Measurements from ENCODE around the gene USP7.
A peak's percentile ranks its signal among the peaks of the same experiment; 100 is the strongest.

USP7 gene

GRCh38 chr16:8964462-8964861 is 756 bp upstream of the USP7 start:
- TF ChIP-seq CTCF (IDR thresholded peaks at IDR 0.05; ENCODE audit: control insufficient read depth, extremely low read depth, insufficient read depth), result no peak
- DNase-seq (ENCODE audit: low read depth), result no peak
- H3K4me3 ChIP-seq (ENCODE audit: low read depth, low read length), result peak overlapping the region; percentile 60

- peak overlapping the region; percentile 71 for H3K4me3 ChIP-seq (ENCODE audit: low read depth, low read length)
- no peak for TF ChIP-seq CTCF (IDR thresholded peaks at IDR 0.05; ENCODE audit: control insufficient read depth, extremely low read depth, insufficient read depth)
- DNase-seq (ENCODE audit: low read depth), result no peak
Measured at GRCh38 chr16:8963010-8963820, 491 bp downstream of the USP7 start.

GRCh38 chr16:8962393-8963009 is 1.2 kb downstream of the USP7 start:
- peak overlapping the region; percentile 71 for H3K4me3 ChIP-seq (ENCODE audit: low read depth, low read length)
- no peak; the same call in 1 of the 2 replicates for TF ChIP-seq CTCF (IDR thresholded peaks at IDR 0.05; ENCODE audit: control insufficient read depth, extremely low read depth, insufficient read depth)
- no peak for DNase-seq (ENCODE audit: low read depth)

GRCh38 chr16:8961811-8962390 is 1.8 kb downstream of the USP7 start:
- H3K4me3 ChIP-seq (ENCODE audit: low read depth, low read length), result peak overlapping the region; percentile 71
- no peak for DNase-seq (ENCODE audit: low read depth)
- TF ChIP-seq CTCF (IDR thresholded peaks at IDR 0.05; ENCODE audit: control insufficient read depth, extremely low read depth, insufficient read depth), result no peak

- H3K4me3 ChIP-seq (ENCODE audit: low read depth, low read length), result no peak overlapping the region
- DNase-seq (ENCODE audit: low read depth), result no peak
- TF ChIP-seq CTCF (IDR thresholded peaks at IDR 0.05; ENCODE audit: control insufficient read depth, extremely low read depth, insufficient read depth), result no peak
Measured at GRCh38 chr16:8960788-8961109, 3.0 kb downstream of the USP7 start.

- H3K4me3 ChIP-seq (ENCODE audit: low read depth, low read length), result no peak overlapping the region
- TF ChIP-seq CTCF (IDR thresholded peaks at IDR 0.05; ENCODE audit: control insufficient read depth, extremely low read depth, insufficient read depth), result no peak
- no peak for DNase-seq (ENCODE audit: low read depth)
Measured at GRCh38 chr16:8959921-8960787, 3.6 kb downstream of the USP7 start.
